Dermis blood vessel endothelial cell (primary cell): ENCODE results near the gene PCNX3. TPM values are rescaled to one million over a fixed set of nuclear protein-coding genes. Genes with fewer than 3 reads are reported as not detected.
"Not testable (repeated sequence)": the region's sequence is repeated elsewhere in the genome, so short reads cannot be mapped to it uniquely, and the experiment has no call there.

Experiments
- DNase-seq: peaks from one replicate; pipeline ENCODE4 v3.0.0; 2010
- total RNA-seq: library from RNA; depleted of rRNA; stranded (reverse); fragments of >200 nt; gene quantifications from 2 replicates; pipeline ENCODE4 v1.2.3, GENCODE V29; 2014

The PCNX3 gene
- total RNA-seq, 1 donor from 2014 or later = 18.0 TPM

- DNase-seq = no peak
Measured at GRCh38 chr11:65655570-65656332, 40.2 kb downstream of the PCNX3 start.

GRCh38 chr11:65657426-65657825 lies 41.9 kb downstream of the PCNX3 start:
- no peak for DNase-seq

GRCh38 chr11:65658174-65659021 lies 42.8 kb downstream of the PCNX3 start:
- no peak for DNase-seq

GRCh38 chr11:65660038-65660437 lies 44.5 kb downstream of the PCNX3 start:
- DNase-seq = no peak

- DNase-seq = not testable (repeated sequence)
Measured at GRCh38 chr11:65660908-65661307, 45.3 kb downstream of the PCNX3 start.

GRCh38 chr11:65661599-65662246 lies 46.1 kb downstream of the PCNX3 start:
- DNase-seq = no peak

GRCh38 chr11:65662247-65662798 lies 46.7 kb downstream of the PCNX3 start:
- peak; percentile 65 for DNase-seq

GRCh38 chr11:65662799-65663638 lies 47.4 kb downstream of the PCNX3 start, which contains the start of gene RELA:
Gene RELA, minus strand, starts transcription at chr11:65662916. Its CDS starts 84 bp downstream, at chr11:65662832.
- DNase-seq = peak; percentile 94

- peak; percentile 52 for DNase-seq
Measured at GRCh38 chr11:65663639-65664200, 48.1 kb downstream of the PCNX3 start.

- no peak for DNase-seq
Measured at GRCh38 chr11:65672180-65672860, 56.7 kb downstream of the PCNX3 start.

GRCh38 chr11:65672982-65673381 lies 57.4 kb downstream of the PCNX3 start:
- no peak for DNase-seq

GRCh38 chr11:65680192-65680743 lies 64.7 kb downstream of the PCNX3 start:
- DNase-seq = no peak

GRCh38 chr11:65683480-65683879 lies 67.9 kb downstream of the PCNX3 start:
- DNase-seq = not testable (repeated sequence)

- DNase-seq = no peak
Measured at GRCh38 chr11:65685981-65686380, 70.4 kb downstream of the PCNX3 start.

Other genes starting within 250 kb of the PCNX3 start
- 1.0 and 3.3 TPM in 2 replicates for gene SLC25A45, start 233.1 kb upstream of the PCNX3 start, total RNA-seq
- 152 and 238 TPM in 2 replicates for gene FRMD8, start 229.1 kb upstream of the PCNX3 start, total RNA-seq
- 50.4 and 189 TPM in 2 replicates for gene NEAT1, start 193.0 kb upstream of the PCNX3 start, total RNA-seq
- gene MALAT1, start 116.7 kb upstream of the PCNX3 start, total RNA-seq = 2,930 and 8,332 TPM in 2 replicates
- gene SCYL1, start 90.7 kb upstream of the PCNX3 start, total RNA-seq = 67.4 and 71.3 TPM in 2 replicates
- 31.1 and 48.2 TPM in 2 replicates for gene LTBP3, start 57.4 kb upstream of the PCNX3 start, total RNA-seq
- gene ZNRD2, start 45.3 kb upstream of the PCNX3 start, total RNA-seq = 38.7 and 47.5 TPM in 2 replicates
- 23.3 and 24.8 TPM in 2 replicates for gene FAM89B, start 43.2 kb upstream of the PCNX3 start, total RNA-seq
- gene EHBP1L1, start 39.7 kb upstream of the PCNX3 start, total RNA-seq = 15.7 and 15.9 TPM in 2 replicates
- gene KCNK7, start 20.0 kb upstream of the PCNX3 start, total RNA-seq = 0.14 and 0.17 TPM in 2 replicates
- 118 and 171 TPM in 2 replicates for gene MAP3K11, start 1.6 kb upstream of the PCNX3 start, total RNA-seq
- gene SIPA1, start 22.3 kb downstream of the PCNX3 start, total RNA-seq = 72.2 and 102 TPM in 2 replicates
- gene RELA, start 47.1 kb downstream of the PCNX3 start, total RNA-seq = 17.3 and 17.7 TPM in 2 replicates
- gene KAT5, start 96.5 kb downstream of the PCNX3 start, total RNA-seq = 35.7 and 38.5 TPM in 2 replicates
- 30.6 and 96.1 TPM in 2 replicates for gene RNASEH2C, start 105.0 kb downstream of the PCNX3 start, total RNA-seq
- 11.6 and 13.8 TPM in 2 replicates for gene AP5B1, start 165.2 kb downstream of the PCNX3 start, total RNA-seq
- not detected in 2 replicates for gene OVOL1, start 171.3 kb downstream of the PCNX3 start, total RNA-seq
- 0.17 and 0.33 TPM in 2 replicates for gene SNX32, start 218.2 kb downstream of the PCNX3 start, total RNA-seq
- gene CFL1, start 242.4 kb downstream of the PCNX3 start, total RNA-seq = 1,118 and 1,698 TPM in 2 replicates
- gene MUS81, start 244.7 kb downstream of the PCNX3 start, total RNA-seq = 48.2 and 49.7 TPM in 2 replicates